ENCODE data around the gene CACNA1B.

Gene CACNA1B

DNA sequence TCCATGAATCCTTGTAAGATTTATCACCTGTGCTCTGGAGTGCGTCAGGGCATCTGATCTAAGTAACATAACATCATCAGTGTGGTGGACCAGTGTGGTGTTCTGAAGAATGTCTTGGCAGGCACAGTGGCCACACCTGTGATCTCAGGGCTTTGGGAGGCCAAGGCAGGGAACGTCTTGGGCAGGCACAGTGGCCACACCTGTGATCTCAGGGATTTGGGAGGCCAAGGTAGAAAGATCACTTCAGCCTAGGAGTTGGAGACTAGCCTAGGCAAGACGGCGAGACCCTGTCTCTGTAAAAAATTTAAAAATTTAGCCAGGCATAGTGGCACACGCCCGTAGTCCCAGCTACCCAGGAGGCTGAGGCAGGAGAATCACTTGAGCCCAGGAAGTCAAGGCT lies 185.5 kb downstream of the CACNA1B start:
- Mint-ChIP-seq H3K4me1 (ENCODE audit: low read depth in 2 of 2) (no peaks in the 10 kb centered on the region), H3K27me3 (peaks cover 47 to 68% of the 10 kb centered on the region in 2 donors), H3K4me3 (no peak overlapping the region), H3K36me3 (ENCODE audit: insufficient read depth) (no peaks in the 10 kb centered on the region), H3K9me3 (no peaks in the 10 kb centered on the region), H3K27ac (no peak overlapping the region)
- DNase-seq (no peak), ATAC-seq (replicated peaks) (no peak)

DNA sequence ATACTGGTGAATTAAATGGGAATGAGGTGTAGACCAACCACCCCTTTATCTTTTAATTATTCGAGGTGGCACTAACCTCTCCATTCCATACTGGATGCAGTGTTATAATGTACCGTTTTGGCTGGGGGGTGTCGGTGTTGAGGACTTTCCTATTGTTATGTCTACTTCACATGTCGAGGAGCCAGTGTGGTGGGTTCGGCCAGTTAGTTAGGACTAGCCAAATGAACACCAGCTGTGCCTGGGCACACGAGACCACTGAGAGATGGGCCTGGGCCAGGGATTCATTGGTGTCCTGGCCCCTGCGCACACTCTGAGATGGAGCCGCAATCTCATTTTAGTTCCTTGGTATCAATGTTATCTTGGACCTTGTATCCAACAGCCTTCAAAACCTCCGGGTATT lies 186.2 kb downstream of the CACNA1B start:
- H3K9me3 Mint-ChIP-seq = no peaks in the 10 kb centered on the region
- H3K27me3 Mint-ChIP-seq = peaks cover 49 to 64% of the 10 kb centered on the region in 2 donors
- no peak for DNase-seq
- H3K4me1 Mint-ChIP-seq (ENCODE audit: low read depth in 2 of 2) = no peaks in the 10 kb centered on the region
- no peak overlapping the region for H3K27ac Mint-ChIP-seq
- no peak for ATAC-seq (replicated peaks)
- H3K4me3 Mint-ChIP-seq = no peak overlapping the region
- H3K36me3 Mint-ChIP-seq (ENCODE audit: insufficient read depth) = no peaks in the 10 kb centered on the region

DNA sequence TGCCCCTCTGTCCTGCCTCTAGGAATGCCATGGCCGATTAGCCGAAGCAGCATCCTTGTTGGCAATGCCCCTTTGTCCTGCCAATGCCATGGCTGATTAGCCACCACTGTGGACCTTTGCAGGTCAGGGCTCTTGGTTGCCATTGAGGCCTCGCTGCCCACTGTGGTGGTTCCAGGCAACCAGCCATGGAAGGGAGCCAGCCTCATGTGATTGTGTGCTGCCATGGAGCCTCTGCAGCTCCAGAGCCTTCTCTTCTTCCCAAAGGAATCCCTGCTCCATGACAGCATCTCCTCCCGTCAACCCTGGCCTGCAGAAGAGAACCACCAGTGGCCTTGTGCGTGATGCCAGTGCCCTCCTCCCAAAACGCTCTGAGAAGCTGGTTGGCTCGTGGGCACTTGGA lies 187.0 kb downstream of the CACNA1B start:
- Mint-ChIP-seq H3K9me3 (no peaks in the 10 kb centered on the region), H3K27me3 (peaks cover 49 to 64% of the 10 kb centered on the region in 2 donors), H3K4me3 (no peak overlapping the region), H3K36me3 (ENCODE audit: insufficient read depth) (no peaks in the 10 kb centered on the region), H3K27ac (no peak overlapping the region), H3K4me1 (ENCODE audit: low read depth in 2 of 2) (no peaks in the 10 kb centered on the region)
- DNase-seq (no peak), ATAC-seq (replicated peaks) (no peak)

DNA sequence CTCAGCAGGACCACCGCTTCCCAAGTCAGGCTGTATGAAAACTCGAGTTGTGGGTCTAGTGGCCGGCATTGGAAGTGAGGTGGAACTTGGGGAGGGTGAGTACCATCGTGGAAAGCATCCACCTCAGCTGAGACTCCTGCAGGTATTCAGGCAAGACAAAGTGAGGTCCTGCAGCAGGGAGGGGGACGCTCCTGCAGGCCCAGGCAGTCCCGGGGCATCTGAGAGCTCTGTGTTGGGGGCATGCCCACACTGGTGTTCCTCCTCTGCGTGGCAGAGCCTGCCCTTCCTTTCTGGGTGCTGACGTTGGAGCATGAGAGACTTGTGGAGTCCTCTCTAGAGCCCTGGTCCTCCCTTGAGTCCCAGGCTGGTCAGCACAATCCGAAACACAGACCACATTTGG lies 187.7 kb downstream of the CACNA1B start:
- no peaks in the 10 kb centered on the region for H3K36me3 Mint-ChIP-seq (ENCODE audit: insufficient read depth)
- H3K4me3 Mint-ChIP-seq = no peak overlapping the region
- H3K4me1 Mint-ChIP-seq (ENCODE audit: low read depth in 2 of 2) = no peaks in the 10 kb centered on the region
- DNase-seq = no peak
- H3K9me3 Mint-ChIP-seq = no peaks in the 10 kb centered on the region
- no peak for ATAC-seq (replicated peaks)
- H3K27me3 Mint-ChIP-seq = peaks cover 52 to 64% of the 10 kb centered on the region in 2 donors
- no peak overlapping the region for H3K27ac Mint-ChIP-seq

DNA sequence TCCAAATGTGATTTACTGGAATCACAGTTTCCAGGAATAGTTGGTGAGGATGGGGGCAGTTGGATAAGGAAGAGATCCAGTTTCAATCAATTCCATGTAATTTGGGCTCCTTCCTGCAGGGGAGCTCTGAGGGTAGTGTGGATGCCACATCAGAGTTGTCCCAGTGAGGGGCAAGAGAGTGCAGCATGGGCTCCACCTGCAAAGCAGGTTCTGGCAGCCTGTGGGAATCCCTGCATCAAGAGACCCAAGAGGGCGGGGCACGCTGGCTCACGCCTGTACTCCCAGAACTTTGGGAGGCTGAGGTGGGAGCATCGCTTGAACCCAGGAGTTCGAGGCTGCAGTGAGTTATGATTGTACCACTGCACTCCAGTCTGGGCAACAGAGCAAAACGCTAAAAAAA lies 188.5 kb downstream of the CACNA1B start:
- Mint-ChIP-seq H3K27me3 (peaks cover 54 to 62% of the 10 kb centered on the region in 2 donors), H3K9me3 (no peaks in the 10 kb centered on the region), H3K4me1 (ENCODE audit: low read depth in 2 of 2) (no peaks in the 10 kb centered on the region), H3K36me3 (ENCODE audit: insufficient read depth) (no peaks in the 10 kb centered on the region), H3K27ac (no peak overlapping the region), H3K4me3 (no peak overlapping the region)
- ATAC-seq (replicated peaks) = no peak
- DNase-seq = no peak

DNA sequence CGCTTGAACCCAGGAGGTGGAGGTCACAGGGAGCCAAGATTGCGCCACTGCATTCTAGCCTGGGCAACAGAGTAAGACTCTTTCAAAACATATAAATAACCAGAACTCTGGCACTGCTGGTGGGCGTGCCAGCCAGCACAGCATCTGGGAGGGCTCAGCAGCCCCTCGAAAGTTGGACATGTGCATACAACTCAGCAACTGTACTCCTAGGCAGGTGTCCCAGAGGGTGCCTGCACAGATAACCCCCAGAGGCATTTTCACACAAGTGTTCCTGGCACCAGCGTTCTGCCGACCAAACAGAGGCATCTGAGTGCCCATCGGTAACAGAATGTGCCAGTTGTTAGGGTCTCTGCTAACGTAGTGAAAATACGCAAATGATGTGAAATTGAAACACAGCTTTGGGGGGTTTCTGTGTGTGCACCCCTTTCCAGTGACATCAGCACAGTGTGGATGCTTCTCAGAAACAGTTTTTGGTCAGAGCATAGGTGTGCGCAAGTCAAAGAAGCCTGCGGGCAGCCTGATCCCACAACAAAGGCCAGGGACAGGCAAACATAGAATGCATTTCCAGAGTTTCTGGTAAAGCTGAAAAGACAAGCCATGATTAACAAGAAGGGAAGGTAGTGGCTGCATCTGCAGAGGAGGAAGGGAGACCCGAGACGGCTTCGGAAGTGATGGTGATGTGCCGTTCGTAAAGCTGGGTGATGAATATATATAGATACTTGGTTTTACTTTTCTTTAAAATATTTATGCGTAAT lies 190.2 kb downstream of the CACNA1B start:
- H3K4me3 Mint-ChIP-seq = no peak overlapping the region
- H3K9me3 Mint-ChIP-seq = no peaks in the 10 kb centered on the region

DNA sequence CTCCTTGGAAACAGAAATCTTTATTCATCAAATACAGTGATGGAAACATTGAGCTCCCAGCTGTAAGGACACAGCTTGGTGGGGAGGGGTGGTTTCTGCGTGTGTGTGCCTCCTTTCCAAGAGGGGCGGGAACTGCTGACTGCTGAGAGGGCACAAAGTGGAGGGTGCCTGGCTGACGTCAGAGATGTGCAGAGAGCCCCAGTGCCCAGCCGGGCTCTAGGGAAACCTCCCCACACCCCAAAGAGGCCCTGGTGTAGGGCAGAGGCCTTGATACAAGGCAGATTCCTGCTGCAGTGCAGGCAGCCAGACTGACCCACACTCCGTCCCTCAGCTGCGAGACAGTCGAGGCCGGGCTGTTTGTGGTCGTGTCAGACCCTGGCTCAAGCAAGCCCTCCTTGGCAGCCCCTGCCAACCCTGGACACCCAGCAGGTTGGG lies 191.0 kb downstream of the CACNA1B start:
- DNase-seq = no peak
- ATAC-seq (replicated peaks) = no peak
- Mint-ChIP-seq H3K9me3 (no peaks in the 10 kb centered on the region), H3K27ac (no peak overlapping the region), H3K4me1 (ENCODE audit: low read depth in 2 of 2) (no peaks in the 10 kb centered on the region), H3K36me3 (ENCODE audit: insufficient read depth) (no peaks in the 10 kb centered on the region), H3K4me3 (no peak overlapping the region), H3K27me3 (peaks cover 52 to 67% of the 10 kb centered on the region in 2 donors)

More for the DNA sequence above, 190.2 kb downstream of the CACNA1B start:
- no peak for DNase-seq
- no peak for ATAC-seq (replicated peaks)
- Mint-ChIP-seq H3K27me3 (peaks cover 55 to 62% of the 10 kb centered on the region in 2 donors), H3K27ac (no peak overlapping the region), H3K36me3 (ENCODE audit: insufficient read depth) (no peaks in the 10 kb centered on the region), H3K4me1 (ENCODE audit: low read depth in 2 of 2) (no peaks in the 10 kb centered on the region)

DNA sequence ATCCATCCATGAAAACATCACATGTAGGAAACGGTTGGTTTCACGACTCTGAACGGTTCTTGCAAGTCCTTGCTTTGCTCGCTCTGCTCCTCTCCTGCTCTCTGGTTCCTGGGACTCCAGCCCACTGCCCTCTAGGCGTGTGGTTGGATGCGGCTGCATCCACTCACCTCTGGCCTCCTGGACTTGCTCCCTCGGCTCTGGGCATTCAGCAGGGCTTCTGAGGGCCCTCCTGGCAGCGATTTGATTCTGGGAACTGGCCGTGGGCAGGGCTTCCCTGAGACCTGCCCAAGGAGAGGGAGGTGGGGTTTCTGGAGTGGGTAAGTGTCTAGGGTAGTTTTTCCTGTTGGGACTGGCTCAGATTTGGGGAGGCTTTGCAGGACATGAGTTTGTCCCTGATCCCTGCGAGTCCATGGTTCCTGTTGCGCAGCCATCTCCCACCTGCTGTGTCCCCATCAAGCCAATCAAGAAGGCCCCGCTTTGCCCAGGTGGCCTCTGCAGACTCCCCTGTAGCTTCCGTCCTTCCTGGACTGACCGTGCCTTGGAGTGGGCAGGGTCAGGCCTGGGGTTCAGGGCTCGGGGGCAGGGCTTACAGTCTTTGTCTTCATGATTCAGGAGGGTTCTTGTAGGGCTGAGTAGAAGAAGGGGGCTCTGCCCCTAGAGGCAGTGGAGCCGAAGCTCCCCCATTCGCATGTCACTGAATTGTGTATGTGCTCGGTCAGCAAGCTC lies 192.3 kb downstream of the CACNA1B start:
- ATAC-seq (replicated peaks) (no peak), DNase-seq (no peak)
- no peak overlapping the region for H3K4me3 Mint-ChIP-seq
- H3K9me3 Mint-ChIP-seq = no peaks in the 10 kb centered on the region
- H3K4me1 Mint-ChIP-seq (ENCODE audit: low read depth in 2 of 2) = no peaks in the 10 kb centered on the region
- H3K27me3 Mint-ChIP-seq = peaks cover 54 to 68% of the 10 kb centered on the region in 2 donors
- H3K27ac Mint-ChIP-seq = no peak overlapping the region
- H3K36me3 Mint-ChIP-seq (ENCODE audit: insufficient read depth) = no peaks in the 10 kb centered on the region

DNA sequence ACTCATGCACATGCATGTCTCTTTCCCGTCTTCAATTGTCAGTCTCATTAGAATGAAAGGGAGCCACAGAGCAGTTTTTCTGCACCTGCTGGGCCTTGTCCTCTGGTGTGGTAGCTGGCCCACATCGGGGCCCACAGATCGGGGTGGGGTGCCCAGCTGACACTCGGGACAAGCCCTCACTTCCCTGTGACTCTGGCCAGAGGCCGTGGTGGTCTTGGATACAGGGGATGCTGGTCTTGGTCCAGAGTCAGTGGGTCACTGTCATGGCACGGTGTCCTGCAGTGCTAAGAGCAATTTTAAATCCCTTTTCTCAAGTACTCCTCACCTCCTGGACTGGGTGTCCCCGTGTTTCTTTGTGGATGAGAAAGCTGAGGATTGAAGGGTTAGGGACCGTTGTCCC lies 193.2 kb downstream of the CACNA1B start:
- ATAC-seq (replicated peaks) = no peak

DNA sequence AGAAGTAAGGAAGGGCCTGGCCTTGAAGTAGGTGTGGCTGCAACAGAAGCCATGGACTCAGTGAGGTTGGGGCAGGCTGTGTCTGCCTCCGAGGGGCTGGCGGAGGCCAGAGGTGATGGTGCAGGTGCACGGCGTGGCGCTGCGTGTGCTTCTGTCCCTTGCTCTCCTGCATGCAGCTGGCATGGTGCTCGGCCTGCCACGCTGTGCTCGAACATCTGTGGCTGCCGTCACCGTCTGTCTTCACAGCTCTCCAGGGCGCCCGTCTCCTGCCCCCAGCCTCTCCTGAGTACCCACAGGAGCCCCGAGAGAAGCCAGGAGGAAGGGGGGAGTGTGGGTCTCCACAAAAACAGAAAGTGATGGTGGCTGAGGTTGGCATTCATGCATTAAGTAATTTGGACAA lies 193.7 kb downstream of the CACNA1B start:
- H3K36me3 Mint-ChIP-seq (ENCODE audit: insufficient read depth) = no peaks in the 10 kb centered on the region
- no peak for ATAC-seq (replicated peaks)
- H3K27ac Mint-ChIP-seq = no peak overlapping the region
- DNase-seq = no peak
- H3K4me1 Mint-ChIP-seq (ENCODE audit: low read depth in 2 of 2) = no peaks in the 10 kb centered on the region
- no peak overlapping the region for H3K4me3 Mint-ChIP-seq
- H3K27me3 Mint-ChIP-seq = peaks cover 43 to 63% of the 10 kb centered on the region in 2 donors
- H3K9me3 Mint-ChIP-seq = no peaks in the 10 kb centered on the region

More for the DNA sequence above, 193.2 kb downstream of the CACNA1B start:
- no peak overlapping the region for H3K27ac Mint-ChIP-seq
- no peaks in the 10 kb centered on the region for H3K9me3 Mint-ChIP-seq
- H3K4me1 Mint-ChIP-seq (ENCODE audit: low read depth in 2 of 2) = no peaks in the 10 kb centered on the region
- H3K4me3 Mint-ChIP-seq = no peak overlapping the region
- no peak for DNase-seq
- no peaks in the 10 kb centered on the region for H3K36me3 Mint-ChIP-seq (ENCODE audit: insufficient read depth)
- peaks cover 48 to 63% of the 10 kb centered on the region in 2 donors for H3K27me3 Mint-ChIP-seq

DNA sequence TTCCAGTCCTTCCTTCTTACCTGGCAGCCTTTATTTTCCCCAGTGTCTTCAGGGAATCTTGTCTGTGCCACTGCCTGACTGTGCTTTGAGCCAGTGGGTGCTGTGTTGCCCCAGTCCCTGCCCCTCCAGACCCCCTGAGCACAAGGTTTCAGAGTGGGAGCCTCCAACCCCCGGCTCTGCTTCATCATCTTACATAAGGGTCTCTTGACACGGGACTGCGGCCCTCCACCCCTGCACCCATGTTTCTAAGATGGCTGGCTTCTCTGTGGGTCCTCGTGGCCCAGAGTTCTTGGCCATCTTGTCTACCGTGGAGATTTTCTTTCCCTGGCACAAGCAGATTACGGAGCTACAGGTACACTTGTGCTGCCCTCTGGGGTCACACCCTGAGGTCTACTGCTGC lies 194.1 kb downstream of the CACNA1B start:
- Mint-ChIP-seq H3K9me3 (no peaks in the 10 kb centered on the region), H3K4me3 (no peak overlapping the region), H3K27me3 (peaks cover 42 to 62% of the 10 kb centered on the region in 2 donors), H3K4me1 (ENCODE audit: low read depth in 2 of 2) (no peaks in the 10 kb centered on the region), H3K36me3 (ENCODE audit: insufficient read depth) (no peaks in the 10 kb centered on the region), H3K27ac (no peak overlapping the region)
- ATAC-seq (replicated peaks) (no peak), DNase-seq (no peak)

DNA sequence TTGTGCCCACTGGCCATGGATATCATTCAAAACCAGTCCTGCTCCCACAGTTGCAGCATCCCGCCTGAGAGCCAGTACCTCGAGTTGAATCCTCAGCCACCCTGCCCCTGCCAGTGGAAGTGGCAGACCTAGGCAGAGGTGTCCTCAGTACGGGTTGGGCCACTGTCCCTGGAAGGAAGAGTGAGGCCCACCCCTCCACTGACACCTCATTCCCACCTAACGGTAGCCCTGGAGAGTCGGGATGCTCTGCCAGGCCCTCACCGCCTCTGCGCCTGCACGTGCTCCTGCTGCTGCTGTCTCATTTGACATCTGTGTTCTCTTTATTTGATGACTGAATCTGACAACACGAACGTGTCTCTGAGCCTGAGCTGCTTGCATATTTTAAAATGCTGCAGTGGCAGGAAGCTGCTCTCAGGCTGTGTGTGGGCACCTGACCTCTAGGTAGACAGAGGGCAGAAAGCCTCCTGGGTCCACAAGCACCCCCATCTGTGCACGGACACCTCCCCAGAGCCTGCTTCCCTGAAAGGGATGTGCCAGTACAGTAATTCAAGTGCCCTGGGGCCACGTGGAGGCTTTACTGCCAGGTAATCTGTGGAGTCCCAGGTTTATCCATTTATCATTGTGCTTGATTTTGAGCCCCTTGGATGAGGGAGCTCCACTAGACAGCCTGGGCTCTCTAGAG lies 194.7 kb downstream of the CACNA1B start:
- H3K36me3 Mint-ChIP-seq (ENCODE audit: insufficient read depth) = no peaks in the 10 kb centered on the region
- H3K27me3 Mint-ChIP-seq = peaks cover 42 to 68% of the 10 kb centered on the region in 2 donors
- no peak overlapping the region for H3K27ac Mint-ChIP-seq
- ATAC-seq (replicated peaks) = no peak
- H3K4me3 Mint-ChIP-seq = no peak overlapping the region
- H3K9me3 Mint-ChIP-seq = no peaks in the 10 kb centered on the region
- H3K4me1 Mint-ChIP-seq (ENCODE audit: low read depth in 2 of 2) = no peaks in the 10 kb centered on the region
- DNase-seq = no peak

DNA sequence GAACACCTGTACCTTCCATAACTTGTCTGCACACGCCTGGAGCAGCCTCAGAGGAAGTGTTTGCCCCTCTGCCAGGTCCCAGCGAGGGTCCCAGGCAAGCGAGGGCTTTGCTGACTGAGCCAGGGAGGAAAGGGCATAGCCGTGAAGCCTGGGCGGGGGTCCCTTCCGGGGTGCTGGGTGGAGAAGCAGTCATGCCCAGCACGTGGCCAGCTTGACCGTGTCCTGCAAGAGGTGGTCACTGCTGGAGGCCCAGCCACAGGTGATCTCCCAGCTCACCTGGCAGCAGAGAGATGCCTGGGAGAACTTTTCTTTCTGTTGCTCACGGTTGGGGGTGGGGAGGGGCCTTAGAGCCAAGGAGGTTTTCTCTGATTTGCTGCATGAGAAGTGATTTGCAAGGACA lies 195.3 kb downstream of the CACNA1B start:
- no peak overlapping the region for H3K4me3 Mint-ChIP-seq
- no peaks in the 10 kb centered on the region for H3K4me1 Mint-ChIP-seq (ENCODE audit: low read depth in 2 of 2)
- H3K27me3 Mint-ChIP-seq = peaks cover 46 to 70% of the 10 kb centered on the region in 2 donors
- ATAC-seq (replicated peaks) (no peak), DNase-seq (no peak)
- no peaks in the 10 kb centered on the region for H3K9me3 Mint-ChIP-seq
- no peak overlapping the region for H3K27ac Mint-ChIP-seq
- no peaks in the 10 kb centered on the region for H3K36me3 Mint-ChIP-seq (ENCODE audit: insufficient read depth)
